GM08714 (cell line): Measurements from ENCODE around the gene ZSWIM1.
"Not testable (repeated sequence)": the region's sequence is repeated elsewhere in the genome, so short reads cannot be mapped to it uniquely, and the experiment has no call there.

Source experiments
- H3K4me3 ChIP-seq: fragments of 200-500 bp; sonication (Bioruptor generic); 2 replicates; pipeline ENCODE4 v1.5.1; 2014; ENCODE audit warnings: mild to moderate bottlenecking, low read length, inconsistent platforms
- ZNF274 ChIP-seq: IDR thresholded peaks from 2 replicates; pipeline ENCODE4 v1.6.1; 2012; ENCODE audit warnings: mild to moderate bottlenecking, low read depth, low read length

The ZSWIM1 gene

DNA sequence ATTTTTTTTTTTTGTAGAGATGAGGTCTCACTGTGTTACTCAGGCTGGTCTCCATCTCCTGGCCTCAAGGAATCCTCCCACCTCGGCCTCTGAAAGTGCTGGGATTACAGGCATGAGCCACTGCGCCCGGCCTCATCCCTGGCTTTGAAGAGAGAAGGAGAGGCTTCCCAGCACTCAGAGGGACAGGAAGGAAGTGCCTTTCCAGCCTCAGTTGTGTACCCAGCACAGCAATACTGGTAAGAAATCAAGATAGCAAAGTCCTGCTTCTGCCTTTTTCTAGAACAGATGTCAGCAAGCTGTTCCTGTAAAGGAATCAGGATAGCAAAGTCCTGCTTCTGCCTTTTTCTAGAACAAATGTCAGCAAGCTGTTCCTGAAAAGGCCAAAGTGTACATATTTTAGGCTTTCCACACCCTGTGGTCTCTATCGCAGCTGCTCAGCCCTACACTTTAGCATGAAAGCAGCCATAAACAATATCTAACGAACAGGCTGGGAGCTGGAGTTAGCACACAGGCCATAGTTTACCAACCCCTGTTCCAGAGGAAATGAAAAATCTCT, 37.2 kb downstream of the ZSWIM1 start:
- no peak for TF ChIP-seq ZNF274
- H3K4me3 ChIP-seq = no peak overlapping the region

GRCh38 chr20:45918779-45919537, 37.9 kb downstream of the ZSWIM1 start:
- no peak for TF ChIP-seq ZNF274
- H3K4me3 ChIP-seq = no peak overlapping the region

- no peak overlapping the region for H3K4me3 ChIP-seq
These were observed 38.7 kb downstream of the ZSWIM1 start for GRCh38 chr20:45919542-45920399.

DNA sequence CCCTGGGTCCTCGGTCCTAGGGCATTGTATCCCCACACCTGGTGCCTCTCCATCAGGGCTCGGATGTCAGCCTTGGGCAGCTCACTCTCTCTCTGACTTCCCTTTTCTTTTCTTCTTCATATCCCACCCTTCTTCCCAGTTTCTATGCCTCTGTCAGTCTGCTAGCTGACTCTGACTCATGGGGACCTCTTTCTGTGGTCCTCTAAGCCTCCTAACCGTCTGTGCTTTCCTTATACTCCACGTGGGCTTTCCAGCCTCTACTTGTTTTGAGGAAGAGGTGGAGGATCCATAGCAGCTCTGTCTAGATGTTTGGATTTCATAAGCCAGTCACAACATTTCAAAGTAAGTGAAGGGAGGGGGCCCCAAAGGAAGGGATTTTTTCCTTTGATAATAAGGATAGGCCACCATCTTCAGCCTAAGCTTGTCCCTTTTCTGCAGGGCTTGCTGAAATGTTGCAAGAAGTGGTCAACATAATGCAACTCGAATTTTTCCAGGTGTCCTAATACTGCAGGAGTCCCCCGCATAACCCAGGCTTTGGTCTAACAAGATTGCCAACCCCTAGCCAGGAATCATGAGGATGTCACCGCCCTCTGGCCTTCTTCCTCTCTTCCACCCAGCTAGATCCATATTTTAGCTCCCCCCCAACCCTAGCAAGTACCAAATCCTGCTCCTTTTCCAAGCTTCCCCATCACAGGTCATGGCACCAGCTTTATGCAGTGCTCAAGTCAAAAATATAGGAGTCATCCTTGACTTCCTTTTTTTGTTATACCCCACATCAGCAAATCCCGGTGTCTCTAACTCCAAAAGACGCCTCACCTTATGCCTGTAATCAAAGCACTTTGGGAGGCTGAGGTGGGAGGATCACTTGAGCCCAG, 39.7 kb downstream of the ZSWIM1 start:
- H3K4me3 ChIP-seq = no peak overlapping the region
- no peak for TF ChIP-seq ZNF274

More at GRCh38 chr20:45919542-45920399, 38.7 kb downstream of the ZSWIM1 start:
- TF ChIP-seq ZNF274 = no peak

- TF ChIP-seq ZNF274 = no peak
- H3K4me3 ChIP-seq = no peak overlapping the region
These were observed 40.5 kb downstream of the ZSWIM1 start for GRCh38 chr20:45921337-45922189.

DNA sequence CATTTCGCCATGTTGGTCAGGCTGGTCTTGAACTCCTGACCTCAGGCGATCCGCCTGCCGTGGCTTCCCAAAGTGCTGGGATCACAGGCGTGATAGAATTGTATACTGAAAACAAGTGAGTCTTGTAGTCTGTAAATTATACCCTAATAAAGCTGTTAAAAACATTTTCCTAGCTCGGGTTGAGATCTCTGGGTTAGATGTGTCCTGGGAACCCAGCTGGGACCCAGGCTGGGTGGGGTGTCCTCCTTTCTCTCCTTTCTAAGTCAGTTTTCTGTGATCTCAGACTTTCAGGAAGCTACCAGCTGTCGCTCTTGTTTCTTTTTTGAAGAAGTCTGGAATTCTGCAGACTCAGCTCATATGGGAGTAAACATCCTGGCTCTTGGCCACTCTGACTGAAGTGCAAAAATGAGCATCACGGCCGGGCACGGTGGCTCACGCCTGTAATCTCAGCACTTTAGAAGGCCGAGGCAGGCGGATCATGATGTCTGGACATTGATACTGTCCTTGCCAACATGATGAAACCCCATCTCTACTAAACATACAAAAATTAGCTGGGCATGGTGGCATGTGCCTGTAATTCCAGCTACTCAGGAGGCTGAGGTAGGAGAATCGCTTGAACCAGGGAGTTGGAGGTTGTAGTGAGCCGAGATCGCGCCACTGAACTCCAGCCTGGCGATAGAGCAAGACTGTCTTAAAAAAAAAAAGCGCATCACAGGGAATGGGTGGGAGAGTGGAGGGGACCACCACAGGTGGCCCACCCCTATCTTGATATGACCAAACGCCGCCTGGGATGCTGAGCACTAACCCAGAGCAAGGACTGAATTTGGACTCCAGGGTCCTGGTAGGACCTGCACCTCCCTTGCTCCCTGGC, 43.6 kb downstream of the ZSWIM1 start:
- no peak for TF ChIP-seq ZNF274
- H3K4me3 ChIP-seq = no peak overlapping the region

- no peak overlapping the region for H3K4me3 ChIP-seq
- TF ChIP-seq ZNF274 = no peak
These were observed 44.9 kb downstream of the ZSWIM1 start for GRCh38 chr20:45925821-45926506.

DNA sequence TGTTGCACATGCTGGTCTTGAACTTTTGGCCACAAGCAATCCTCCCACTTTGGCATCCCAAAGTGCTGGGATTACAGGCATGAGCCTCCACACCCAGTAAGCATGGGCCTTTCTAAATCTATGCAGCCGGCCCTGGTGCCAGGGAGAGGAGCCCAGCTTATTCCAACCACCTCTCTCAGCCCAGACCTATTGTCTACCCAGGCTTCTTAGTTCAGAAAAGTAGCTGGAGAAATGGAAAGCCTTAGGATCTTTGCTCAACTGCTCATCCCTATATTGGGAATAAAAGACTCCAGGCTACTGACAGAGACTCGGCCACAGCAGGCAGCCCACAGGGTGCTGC, 45.7 kb downstream of the ZSWIM1 start:
- no peak for TF ChIP-seq ZNF274

DNA sequence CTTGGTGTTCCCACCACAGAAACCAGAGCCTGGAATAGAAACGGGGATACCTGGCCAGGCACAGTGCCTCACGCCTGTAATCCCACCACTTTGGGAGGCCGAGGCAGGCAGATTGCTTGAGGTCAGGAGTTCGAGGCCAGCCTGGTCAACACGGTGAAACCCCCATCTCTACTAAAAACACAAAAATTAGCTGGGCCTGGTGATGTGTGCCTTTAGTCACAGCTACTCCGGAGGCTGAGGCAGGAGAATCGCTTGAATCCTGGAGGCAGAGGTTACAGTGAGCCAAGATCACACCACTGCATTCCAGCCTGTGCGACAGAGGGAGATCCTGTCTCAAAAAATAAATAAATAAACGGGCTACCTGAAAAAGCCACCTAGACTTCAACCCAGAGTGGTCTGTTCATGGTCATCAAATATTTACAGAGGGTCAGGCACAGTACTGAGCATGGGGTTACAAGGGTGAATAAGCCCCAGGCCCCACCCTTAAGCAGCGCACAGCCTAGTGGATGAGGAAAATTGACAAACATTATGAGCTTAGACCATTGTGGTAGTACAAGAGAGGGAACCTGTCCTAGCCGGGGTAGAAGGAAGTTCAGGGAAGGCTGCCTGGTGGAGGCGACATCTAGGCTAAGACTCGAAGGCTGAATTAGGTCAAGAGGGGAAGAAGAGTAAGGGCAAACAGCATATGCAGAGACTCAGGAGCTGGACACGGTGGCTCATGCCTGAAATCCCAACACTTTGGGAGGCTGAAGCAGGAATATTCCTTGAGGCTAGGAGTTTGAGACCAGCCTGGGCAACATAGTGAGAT, 46.2 kb downstream of the ZSWIM1 start:
- H3K4me3 ChIP-seq = no peak overlapping the region
- TF ChIP-seq ZNF274 = no peak

More for the DNA sequence above, 45.7 kb downstream of the ZSWIM1 start:
- H3K4me3 ChIP-seq = no peak overlapping the region

- H3K4me3 ChIP-seq = not testable (repeated sequence)
These were observed 50.7 kb downstream of the ZSWIM1 start for GRCh38 chr20:45931680-45932079.
